Adipose tissue (tissue), 3 donors: ENCODE data around the gene CLEC17A. TPM values are rescaled to one million over a fixed set of nuclear protein-coding genes. Genes with fewer than 3 reads are reported as not detected.
"Not testable (repeated sequence)": the region's sequence is repeated elsewhere in the genome, so short reads cannot be mapped to it uniquely, and the experiment has no call there.

Experiments used
- H3K27ac ChIP-seq: one replicate; pipeline ENCODE4 v1.5.1; 2013; ENCODE audit warnings: low read depth, low read length
- WGBS, 3 donors: extraction: QIAGEN DNeasy Blood & Tissue Kit; methylation state at CpG; one replicate each; pipeline ENCODE4 v1.1.7; 2013; 5-methylcytosine and 5-hydroxymethylcytosine counted together
- polyA plus RNA-seq, 3 donors: library from polyadenylated mRNA; stranded (reverse); fragments of 200-250 nt; gene quantifications; one replicate each; pipeline ENCODE4 v1.2.3, GENCODE V29; 2013
- donor health status: healthy with polysubstance abuse.
- donor health status: Bipolar disorder and iron deficiency.
- donor health status: healthy.

Gene CLEC17A
- polyA plus RNA-seq, 3 donors, result 0.15 TPM; not detected in 1

GRCh38 chr19:14556662-14557188 lies 26.2 kb upstream of the CLEC17A start:
- no peak overlapping the region for H3K27ac ChIP-seq
- 9 to 10% (median 9%) methylated on average over 18 of the region's 18 CpGs for WGBS, 3 donors

GRCh38 chr19:14558370-14559066 lies 24.4 kb upstream of the CLEC17A start:
- WGBS, 3 donors, result 83 to 87% (median 84%) methylated on average over 23 of the region's 23 CpGs
- no peak overlapping the region for H3K27ac ChIP-seq

- H3K27ac ChIP-seq, result no peak overlapping the region
- WGBS, 3 donors, result 59 to 66% (median 63%) methylated on average over 28 of the region's 28 CpGs
Observed at GRCh38 chr19:14559916-14560775, 22.7 kb upstream of the CLEC17A start.

GRCh38 chr19:14560776-14561108 lies 22.1 kb upstream of the CLEC17A start:
- no peak overlapping the region for H3K27ac ChIP-seq
- 55 to 79% (median 77%) methylated on average over 6 of the region's 6 CpGs for WGBS, 3 donors

GRCh38 chr19:14561249-14561648 lies 21.6 kb upstream of the CLEC17A start:
- WGBS, 3 donors, result 71 to 88% (median 72%) methylated on average over 8 of the region's 8 CpGs
- no peak overlapping the region for H3K27ac ChIP-seq

- H3K27ac ChIP-seq, result no peak overlapping the region
- 47 to 67% (median 48%) methylated on average over 22 of the region's 22 CpGs for WGBS, 3 donors
Observed at GRCh38 chr19:14561847-14562351, 21.0 kb upstream of the CLEC17A start.

- 85 to 89% (median 87%) methylated on average over 23 of the region's 23 CpGs for WGBS, 3 donors
Observed at GRCh38 chr19:14562660-14563589, 20.0 kb upstream of the CLEC17A start.

GRCh38 chr19:14563590-14563926 lies 19.3 kb upstream of the CLEC17A start:
- whole genome bisulfite sequencing, 3 donors, result 91 to 95% (median 92%) methylated on average over 10 to 16 of the region's 16 CpGs

More at GRCh38 chr19:14562660-14563589, 20.0 kb upstream of the CLEC17A start:
- no peak overlapping the region for H3K27ac ChIP-seq

GRCh38 chr19:14563989-14564651 lies 18.8 kb upstream of the CLEC17A start:
- WGBS, 3 donors, result 74 to 84% (median 78%) methylated on average over 20 to 33 of the region's 33 CpGs
- H3K27ac ChIP-seq, result no peak overlapping the region

More at GRCh38 chr19:14563590-14563926, 19.3 kb upstream of the CLEC17A start:
- H3K27ac ChIP-seq, result no peak overlapping the region

GRCh38 chr19:14564652-14565297 lies 18.1 kb upstream of the CLEC17A start:
- not testable (repeated sequence) for H3K27ac ChIP-seq
- 74 to 83% (median 81%) methylated on average over 18 to 22 of the region's 22 CpGs for WGBS, 3 donors

- no peak overlapping the region for H3K27ac ChIP-seq
- 85 to 91% (median 86%) methylated on average over 12 to 22 of the region's 22 CpGs for WGBS, 3 donors
Observed at GRCh38 chr19:14565298-14565679, 17.6 kb upstream of the CLEC17A start.

GRCh38 chr19:14565765-14566711 lies 16.8 kb upstream of the CLEC17A start:
- 85 to 89% (median 87%) methylated on average over 24 to 27 of the region's 31 CpGs for WGBS, 3 donors
- no peak overlapping the region for H3K27ac ChIP-seq

GRCh38 chr19:14566712-14567077 lies 16.2 kb upstream of the CLEC17A start:
- WGBS, 3 donors, result 69 to 83% (median 73%) methylated on average over 18 of the region's 18 CpGs
- H3K27ac ChIP-seq, result no peak overlapping the region

- H3K27ac ChIP-seq, result no peak overlapping the region
- 79 to 86% (median 83%) methylated on average over 11 of the region's 11 CpGs for WGBS, 3 donors
Observed at GRCh38 chr19:14567079-14567478, 15.8 kb upstream of the CLEC17A start.

- WGBS, 3 donors, result 37 to 46% (median 40%) methylated on average over 22 of the region's 22 CpGs
- H3K27ac ChIP-seq, result no peak overlapping the region
Observed at GRCh38 chr19:14570864-14571527, 11.9 kb upstream of the CLEC17A start.
